Mesenchymal stem cell (in vitro differentiated cells and primary cell): ENCODE results near the gene CHIC2.

ENCODE experiments used
- DNase-seq: peaks from one replicate; pipeline ENCODE4 v3.0.0-alpha.2; 2013
- H2AFZ ChIP-seq: one replicate; pipeline ENCODE4 v1.6.1; 2013; ENCODE audit warnings: low read depth, mild to moderate bottlenecking, control low read depth, inconsistent platforms, low read length, moderate library complexity
- H2AK5ac ChIP-seq: 2 replicates; pipeline ENCODE4 v1.6.1; 2013; ENCODE audit warnings: low read length, moderate library complexity, mild to moderate bottlenecking, inconsistent platforms; ENCODE audit not compliant: severe bottlenecking
- H2BK120ac ChIP-seq: one replicate; pipeline ENCODE4 v1.6.1; 2013; ENCODE audit warnings: low read depth, mild to moderate bottlenecking, inconsistent platforms, low read length, moderate library complexity
- H2BK12ac ChIP-seq, 2 experiments: one replicate each; pipeline ENCODE4 v1.6.1; 2013; ENCODE audit warnings: inconsistent platforms in 2 of 2, low read length in 2 of 2, mild to moderate bottlenecking in 2 of 2, moderate library complexity in 2 of 2, control low read depth in 1 of 2
- H2BK15ac ChIP-seq: one replicate; pipeline ENCODE4 v1.6.1; 2013; ENCODE audit warnings: mild to moderate bottlenecking, low read depth, inconsistent platforms; ENCODE audit not compliant: poor library complexity, severe bottlenecking
- H2BK5ac ChIP-seq: 2 replicates; pipeline ENCODE4 v1.6.1; 2013; ENCODE audit warnings: low read depth, mild to moderate bottlenecking, low read length, control low read depth, inconsistent platforms; ENCODE audit not compliant: poor library complexity, severe bottlenecking
- H3K14ac ChIP-seq, 2 experiments: one replicate each; pipeline ENCODE4 v1.6.1; 2013; ENCODE audit warnings: inconsistent platforms in 2 of 2, low read length in 2 of 2, control low read depth in 1 of 2, mild to moderate bottlenecking in 1 of 2, moderate library complexity in 1 of 2
- H3K18ac ChIP-seq, 2 experiments: one replicate each; pipeline ENCODE4 v1.6.1; 2013; ENCODE audit warnings: inconsistent platforms in 2 of 2, low read length in 2 of 2, control low read depth in 1 of 2, low read depth in 1 of 2, mild to moderate bottlenecking in 1 of 2
- H3K23ac ChIP-seq, 2 experiments: one replicate each; pipeline ENCODE4 v1.6.1; 2013; ENCODE audit warnings: inconsistent platforms in 2 of 2, low read length in 2 of 2, mild to moderate bottlenecking in 2 of 2, moderate library complexity in 2 of 2, control low read depth in 1 of 2
- H3K27ac ChIP-seq: 2 replicates; pipeline ENCODE4 v1.5.1; 2013; ENCODE audit warnings: mild to moderate bottlenecking, moderate library complexity, low read length, control low read depth, inconsistent platforms; ENCODE audit not compliant: poor library complexity, severe bottlenecking
- H3K27me3 ChIP-seq, 2 experiments: 2 replicates each; pipeline versions ENCODE4 v1.6.1 to v1.7.0; 2013; ENCODE audit warnings: low read length in 2 of 2, mild to moderate bottlenecking in 2 of 2, moderate library complexity in 2 of 2, control low read depth in 1 of 2, inconsistent platforms in 1 of 2; ENCODE audit not compliant: control insufficient read depth in 1 of 2, insufficient read depth in 1 of 2
- H3K36me3 ChIP-seq, 2 experiments: 2 replicates each; pipeline versions ENCODE4 v1.6.1 to v1.7.0; 2013; ENCODE audit warnings: low read length in 2 of 2, control low read depth in 1 of 2, inconsistent platforms in 1 of 2, low read depth in 1 of 2, mild to moderate bottlenecking in 1 of 2; ENCODE audit not compliant: insufficient read depth in 2 of 2, control insufficient read depth in 1 of 2
- H3K4ac ChIP-seq, 2 experiments: one replicate each; pipeline ENCODE4 v1.6.1; 2013; ENCODE audit warnings: inconsistent platforms in 2 of 2, low read length in 2 of 2, mild to moderate bottlenecking in 2 of 2, moderate library complexity in 2 of 2, control low read depth in 1 of 2, low read depth in 1 of 2
- H3K4me1 ChIP-seq: 2 replicates; pipeline ENCODE4 v1.6.1; 2013; ENCODE audit warnings: low read depth, low read length, control low read depth; ENCODE audit not compliant: control insufficient read depth, insufficient read depth
- H3K4me2 ChIP-seq: 2 replicates; pipeline ENCODE4 v1.6.1; 2013; ENCODE audit warnings: low read length, mild to moderate bottlenecking, inconsistent platforms; ENCODE audit not compliant: poor library complexity, severe bottlenecking
- H3K4me3 ChIP-seq, 2 experiments: 2 replicates each; pipeline versions ENCODE4 v1.5.1 to v1.7.0; 2013; ENCODE audit warnings: low read length in 2 of 2, mild to moderate bottlenecking in 2 of 2, control low read depth in 1 of 2, low read depth in 1 of 2; ENCODE audit not compliant: insufficient read depth in 1 of 2
- H3K79me1 ChIP-seq: replicated peaks from 2 replicates; pipeline ENCODE4 v1.6.1; 2013; ENCODE audit warnings: mild to moderate bottlenecking, control low read depth, low read length, inconsistent platforms; ENCODE audit not compliant: poor library complexity, severe bottlenecking
- H3K9ac ChIP-seq: 2 replicates; pipeline ENCODE4 v1.7.0; 2013; ENCODE audit warnings: mild to moderate bottlenecking, low read length, moderate library complexity
- H3K9me3 ChIP-seq: 2 replicates; pipeline ENCODE4 v1.7.0; 2013; ENCODE audit warnings: mild to moderate bottlenecking, low read length; ENCODE audit not compliant: control insufficient read depth
- H4K8ac ChIP-seq: one replicate; pipeline ENCODE4 v1.6.1; 2013; ENCODE audit warnings: inconsistent platforms, mild to moderate bottlenecking, low read length, moderate library complexity
- H4K91ac ChIP-seq: one replicate; pipeline ENCODE4 v1.6.1; 2013; ENCODE audit warnings: mild to moderate bottlenecking, low read length, inconsistent platforms
- WGBS: methylation state at CpG from one replicate; pipeline ENCODE4 v1.1.7; 2013; ENCODE audit warnings: mixed read lengths; 5-methylcytosine and 5-hydroxymethylcytosine counted together

CHIC2 gene

GRCh38 chr4:53994382-53995102, 69.9 kb downstream of the CHIC2 start:
- H3K9me3 ChIP-seq, result no peaks in the 10 kb centered on the region
- H2BK12ac ChIP-seq, result no peak overlapping the region
- DNase-seq, result no peak
- no peak overlapping the region for H3K4me2 ChIP-seq
- no peak overlapping the region for H3K4me3 ChIP-seq
- peaks cover 1% of the 10 kb centered on the region for H3K4me1 ChIP-seq
- H3K14ac ChIP-seq, result no peak overlapping the region
- no peaks in the 10 kb centered on the region for H3K27me3 ChIP-seq
- H4K91ac ChIP-seq, result no peak overlapping the region
- 87% methylated on average over 4 of the region's 5 CpGs for WGBS
- H2BK120ac ChIP-seq, result no peak overlapping the region
- no peak overlapping the region for H2AK5ac ChIP-seq
- no peak overlapping the region for H3K9ac ChIP-seq
- no peak overlapping the region for H3K23ac ChIP-seq
- no peak overlapping the region for H3K4ac ChIP-seq
- no peak overlapping the region for H2BK15ac ChIP-seq
- H3K27ac ChIP-seq, result no peak overlapping the region
- H3K36me3 ChIP-seq, result peaks cover 6 to 37% of the 10 kb centered on the region in 2 experiments
- no peak overlapping the region for H2BK5ac ChIP-seq
- H4K8ac ChIP-seq, result no peak overlapping the region
- no peak overlapping the region for H3K18ac ChIP-seq
- H2AFZ ChIP-seq, result no peak overlapping the region
- H3K79me1 ChIP-seq, result peaks cover 12% of the 10 kb centered on the region

GRCh38 chr4:53992785-53993184, 71.6 kb downstream of the CHIC2 start:
- H3K79me1 ChIP-seq, result peaks cover 11% of the 10 kb centered on the region
- H3K36me3 ChIP-seq, result peaks cover 4 to 22% of the 10 kb centered on the region in 2 experiments
- H2BK15ac ChIP-seq, result no peak overlapping the region
- peaks cover 1% of the 10 kb centered on the region for H3K4me1 ChIP-seq
- no peak overlapping the region for H4K91ac ChIP-seq
- no peak for DNase-seq
- H2BK12ac ChIP-seq, result no peak overlapping the region
- no peak overlapping the region for H3K4me2 ChIP-seq
- H4K8ac ChIP-seq, result no peak overlapping the region
- H3K23ac ChIP-seq, result no peak overlapping the region
- H2AK5ac ChIP-seq, result no peak overlapping the region
- H2BK120ac ChIP-seq, result no peak overlapping the region
- H3K27ac ChIP-seq, result no peak overlapping the region
- H3K14ac ChIP-seq, result no peak overlapping the region
- H2AFZ ChIP-seq, result no peak overlapping the region
- H3K18ac ChIP-seq, result no peak overlapping the region
- WGBS, result 97% methylated on average over 3 of the region's 3 CpGs
- H3K4ac ChIP-seq, result no peak overlapping the region
- no peaks in the 10 kb centered on the region for H3K9me3 ChIP-seq
- H2BK5ac ChIP-seq, result no peak overlapping the region
- no peak overlapping the region for H3K9ac ChIP-seq
- H3K27me3 ChIP-seq, result no peaks in the 10 kb centered on the region
- H3K4me3 ChIP-seq, result no peak overlapping the region

GRCh38 chr4:53991821-53992220, 72.6 kb downstream of the CHIC2 start:
- DNase-seq, result no peak

GRCh38 chr4:53990641-53991040, 73.8 kb downstream of the CHIC2 start:
- Histone ChIP-seq H3K4me3 (no peak overlapping the region), H2BK15ac (no peak overlapping the region), H3K79me1 (peaks cover 7% of the 10 kb centered on the region), H3K4ac (no peak overlapping the region), H2AFZ (no peak overlapping the region), H3K9me3 (no peaks in the 10 kb centered on the region), H3K36me3 (peaks cover under 1 to 7% of the 10 kb centered on the region in 2 experiments), H2BK12ac (no peak overlapping the region), H4K8ac (no peak overlapping the region), H3K4me1 (peaks cover under 1% of the 10 kb centered on the region), H3K27ac (no peak overlapping the region), H2AK5ac (no peak overlapping the region), H3K23ac (no peak overlapping the region), H2BK120ac (no peak overlapping the region), H4K91ac (no peak overlapping the region), H2BK5ac (no peak overlapping the region), H3K9ac (no peak overlapping the region), H3K14ac (no peak overlapping the region), H3K18ac (no peak overlapping the region), H3K4me2 (no peak overlapping the region), H3K27me3 (no peaks in the 10 kb centered on the region)
- DNase-seq, result no peak
- WGBS, result 97% methylated on average over 4 of the region's 4 CpGs

More at GRCh38 chr4:53991821-53992220, 72.6 kb downstream of the CHIC2 start:
- Histone ChIP-seq H3K79me1 (peaks cover 9% of the 10 kb centered on the region), H3K27me3 (no peaks in the 10 kb centered on the region), H3K4me3 (no peak overlapping the region), H3K4me1 (peaks cover 1% of the 10 kb centered on the region), H4K91ac (no peak overlapping the region), H3K4ac (no peak overlapping the region), H4K8ac (no peak overlapping the region), H2BK120ac (no peak overlapping the region), H3K9ac (no peak overlapping the region), H2AFZ (no peak overlapping the region), H2BK15ac (no peak overlapping the region), H3K18ac (no peak overlapping the region), H3K14ac (no peak overlapping the region), H3K23ac (no peak overlapping the region), H3K36me3 (peaks cover 4 to 13% of the 10 kb centered on the region in 2 experiments), H3K4me2 (no peak overlapping the region), H2BK12ac (no peak overlapping the region), H3K27ac (no peak overlapping the region), H2BK5ac (no peak overlapping the region), H2AK5ac (no peak overlapping the region), H3K9me3 (no peaks in the 10 kb centered on the region)
- 100% methylated on average over 4 of the region's 5 CpGs for WGBS
